Astrocyte (in vitro differentiated cells and primary cell): Measurements from ENCODE around the gene MAGEE1. TPM values are rescaled to one million over a fixed set of nuclear protein-coding genes. Genes with fewer than 3 reads are reported as not detected.

Experiments used
- DNase-seq: peaks from one replicate; pipeline ENCODE4 v3.0.0-alpha.2; 2010; ENCODE audit warnings: low read depth
- FAIRE-seq: peaks from 2 replicates; lab custom pipeline; 2011; peaks lifted over from hg19 to GRCh38; lab: Jason Lieb, UNC
- H2AFZ ChIP-seq: 2 replicates; pipeline ENCODE4 v1.6.0; 2012; ENCODE audit warnings: low read depth, low read length, inconsistent platforms
- H3K27ac ChIP-seq: 2 replicates; pipeline ENCODE4 v1.5.1; 2011; ENCODE audit warnings: low read depth, low read length, inconsistent platforms
- H3K27me3 ChIP-seq: 2 replicates; pipeline ENCODE4 v1.6.0; 2011; ENCODE audit warnings: low read length, inconsistent platforms; ENCODE audit not compliant: insufficient read depth
- H3K36me3 ChIP-seq: 2 replicates; pipeline ENCODE4 v1.5.1; 2011; ENCODE audit warnings: low read length, inconsistent platforms; ENCODE audit not compliant: insufficient read depth
- H3K4me1 ChIP-seq: 2 replicates; pipeline ENCODE4 v1.5.1; 2011; ENCODE audit warnings: low read length, inconsistent platforms; ENCODE audit not compliant: insufficient read depth
- H3K4me2 ChIP-seq: 2 replicates; pipeline ENCODE4 v1.6.0; 2012; ENCODE audit warnings: low read length, inconsistent platforms
- H3K4me3 ChIP-seq: 2 replicates; pipeline ENCODE4 v1.5.1; 2011; ENCODE audit warnings: low read depth, mild to moderate bottlenecking, low read length, inconsistent platforms; ENCODE audit not compliant: insufficient read depth
- H3K79me2 ChIP-seq: 2 replicates; pipeline ENCODE4 v1.6.0; 2012; ENCODE audit warnings: mild to moderate bottlenecking, low read length, inconsistent platforms; ENCODE audit not compliant: insufficient read depth
- H3K9ac ChIP-seq: 2 replicates; pipeline ENCODE4 v1.6.0; 2012; ENCODE audit warnings: mild to moderate bottlenecking, low read length, inconsistent platforms
- H3K9me3 ChIP-seq: 2 replicates; pipeline ENCODE4 v1.5.1; 2012; ENCODE audit warnings: low read depth, mild to moderate bottlenecking, low read length, inconsistent platforms; ENCODE audit not compliant: insufficient read depth
- H4K20me1 ChIP-seq: 2 replicates; pipeline ENCODE4 v1.6.0; 2012; ENCODE audit warnings: low read length, inconsistent platforms; ENCODE audit not compliant: insufficient read depth
- H3K27ac Mint-ChIP-seq: one replicate; pipeline ENCODE4 v1.8.0; 2021; ENCODE audit warnings: mild to moderate bottlenecking, mixed read lengths; ENCODE audit not compliant: unreplicated experiment
- H3K27me3 Mint-ChIP-seq: one replicate; pipeline ENCODE4 v1.8.0; 2021; ENCODE audit warnings: low read depth, mixed read lengths; ENCODE audit not compliant: unreplicated experiment
- H3K36me3 Mint-ChIP-seq: one replicate; pipeline ENCODE4 v1.8.0; 2021; ENCODE audit warnings: low read depth, mixed read lengths; ENCODE audit not compliant: unreplicated experiment
- H3K4me1 Mint-ChIP-seq: one replicate; pipeline ENCODE4 v1.8.0; 2021; ENCODE audit warnings: low read depth, mixed read lengths; ENCODE audit not compliant: unreplicated experiment
- H3K4me3 Mint-ChIP-seq: one replicate; pipeline ENCODE4 v1.8.0; 2021; ENCODE audit warnings: mild to moderate bottlenecking, moderate library complexity, mixed read lengths; ENCODE audit not compliant: unreplicated experiment
- H3K9me3 Mint-ChIP-seq: one replicate; pipeline ENCODE4 v1.8.0; 2021; ENCODE audit warnings: mild to moderate bottlenecking, mixed read lengths; ENCODE audit not compliant: unreplicated experiment
- CTCF ChIP-seq: IDR thresholded peaks from 2 replicates; pipeline ENCODE4 v1.5.1; 2011; ENCODE audit warnings: low read depth, mild to moderate bottlenecking, inconsistent platforms, low read length, moderate library complexity; ENCODE audit not compliant: insufficient read depth
- EZH2 ChIP-seq: IDR thresholded peaks from 2 replicates; pipeline ENCODE4 v1.6.1; 2012; ENCODE audit warnings: mild to moderate bottlenecking, low read length, inconsistent platforms; ENCODE audit not compliant: insufficient read depth
- total RNA-seq: library from RNA; stranded (reverse); gene quantifications from 2 replicates; pipeline ENCODE4 v1.2.1, GENCODE V29; 2021

Gene MAGEE1
- total RNA-seq, 1 donor from 2014 or later: 3.2 TPM

- H3K27me3 Mint-ChIP-seq: no peaks in the 10 kb centered on the region
- Histone ChIP-seq H3K27ac (no peak overlapping the region), H3K4me1 (no peaks in the 10 kb centered on the region), H3K27me3 (no peaks in the 10 kb centered on the region), H3K9ac (no peak overlapping the region), H4K20me1 (no peaks in the 10 kb centered on the region), H3K9me3 (no peaks in the 10 kb centered on the region), H3K4me3 (no peak overlapping the region), H3K4me2 (no peak overlapping the region), H3K79me2 (no peaks in the 10 kb centered on the region), H2AFZ (no peak overlapping the region), H3K36me3 (no peaks in the 10 kb centered on the region)
- no peak for DNase-seq
- no peak overlapping the region for H3K4me3 Mint-ChIP-seq
- no peaks in the 10 kb centered on the region for H3K4me1 Mint-ChIP-seq
- H3K9me3 Mint-ChIP-seq: no peaks in the 10 kb centered on the region
- no peak for TF ChIP-seq EZH2
- TF ChIP-seq CTCF: no peak
- H3K27ac Mint-ChIP-seq: no peak overlapping the region
- FAIRE-seq: no peak
- H3K36me3 Mint-ChIP-seq: no peaks in the 10 kb centered on the region
Observed at GRCh38 chrX:76477353-76477752, 49.8 kb downstream of the MAGEE1 start.
